Daoy (cell line): ENCODE data around the gene MSH3. TPM values are rescaled to one million over a fixed set of nuclear protein-coding genes. Genes with fewer than 3 reads are reported as not detected.
"Not testable (repeated sequence)": the region's sequence is repeated elsewhere in the genome, so short reads cannot be mapped to it uniquely, and the experiment has no call there.

Experiments used
- DNase-seq: peaks from one replicate; pipeline ENCODE4 v3.0.0-alpha.2; 2015; ENCODE audit warnings: low read depth
- total RNA-seq: library from RNA; depleted of rRNA; stranded (reverse); fragments of >200 nt; shearing (Covaris generic); gene quantifications from 2 replicates; pipeline ENCODE4 v1.2.3, GENCODE V29; 2014

MSH3 gene
- total RNA-seq, 1 experiment from 2014 or later = 13.1 TPM

GRCh38 chr5:80796846-80797245 is 142.4 kb downstream of the MSH3 start:
- no peak for DNase-seq

GRCh38 chr5:80797428-80798024 is 143.1 kb downstream of the MSH3 start:
- DNase-seq = no peak

- DNase-seq = no peak
Measured at GRCh38 chr5:80798166-80798565, 143.7 kb downstream of the MSH3 start.

DNA sequence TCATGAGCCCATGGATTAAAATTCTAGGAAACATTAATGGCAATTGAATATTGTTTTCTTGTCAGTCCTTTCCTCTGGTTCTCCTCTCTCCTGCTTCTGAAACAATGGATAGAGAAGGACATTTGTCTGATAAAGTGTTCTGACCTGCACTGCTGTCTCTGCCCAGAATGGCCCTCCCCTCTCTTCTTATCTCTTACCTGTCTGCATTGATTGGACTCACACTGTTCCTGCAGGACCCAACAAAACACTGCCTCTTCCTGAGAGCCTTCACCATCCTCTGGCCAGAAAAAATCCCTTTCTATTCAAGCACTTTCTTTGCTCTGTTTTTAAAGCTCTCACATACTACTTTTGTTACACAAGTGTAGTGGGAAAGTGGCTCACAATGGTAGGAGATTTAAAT is 144.2 kb downstream of the MSH3 start:
- DNase-seq = no peak

DNA sequence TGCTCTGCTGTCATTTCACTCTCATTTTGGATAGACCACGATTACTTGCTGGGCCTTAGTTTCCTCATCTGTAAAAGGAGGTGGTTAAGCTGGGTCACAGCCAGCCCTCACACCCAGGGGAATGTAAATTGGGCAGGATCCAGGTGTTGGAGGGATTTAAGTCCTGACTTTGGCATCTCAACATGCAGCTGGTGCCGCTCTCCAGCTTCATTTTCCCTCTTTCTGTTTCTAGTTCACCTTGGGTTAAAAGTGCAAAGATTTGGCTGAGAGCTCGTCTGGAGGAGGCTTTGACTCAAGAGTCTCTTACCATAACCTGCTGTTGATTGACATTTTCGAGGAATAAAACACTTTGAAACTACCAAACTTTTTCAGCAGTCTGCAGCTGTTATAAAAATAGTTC is 144.6 kb downstream of the MSH3 start:
- no peak for DNase-seq

DNA sequence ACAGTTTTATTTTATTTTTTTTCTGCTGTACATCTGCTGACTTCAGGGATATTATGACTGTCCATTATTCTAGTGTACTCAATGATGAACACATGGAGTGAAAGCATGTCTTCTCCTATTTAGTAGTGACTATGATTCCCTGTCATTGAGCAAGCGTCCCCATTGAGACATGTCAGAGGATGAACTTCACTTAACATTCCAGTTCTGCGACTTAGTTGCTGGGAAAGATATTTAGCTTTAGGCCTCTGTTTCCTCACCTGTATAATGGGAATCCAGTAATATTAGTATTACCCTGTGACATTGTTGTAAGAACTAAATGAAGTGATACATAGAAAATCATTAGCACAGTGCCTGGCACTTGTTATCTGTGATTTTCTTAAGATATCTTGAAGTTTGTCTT is 145.1 kb downstream of the MSH3 start:
- no peak for DNase-seq

DNA sequence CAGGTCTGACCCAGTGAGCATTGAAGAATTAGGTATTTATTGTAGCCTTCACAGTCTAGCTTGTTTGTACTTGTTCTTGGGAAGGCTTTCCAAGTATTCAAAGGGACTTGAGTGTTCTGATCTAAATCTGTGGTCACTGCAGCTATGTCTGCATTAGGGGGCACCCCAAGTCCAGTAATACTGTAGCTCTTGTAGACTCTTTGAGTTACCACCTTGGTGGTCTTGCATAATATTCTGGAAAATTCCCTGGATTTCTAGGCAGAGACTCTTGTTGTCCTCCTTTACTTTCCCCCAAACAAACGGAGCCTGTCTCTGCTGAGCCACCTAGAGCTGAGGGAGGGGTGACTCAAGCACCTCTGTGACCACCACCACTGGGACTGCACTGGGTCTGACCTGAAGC is 149.9 kb downstream of the MSH3 start:
- DNase-seq = no peak

DNA sequence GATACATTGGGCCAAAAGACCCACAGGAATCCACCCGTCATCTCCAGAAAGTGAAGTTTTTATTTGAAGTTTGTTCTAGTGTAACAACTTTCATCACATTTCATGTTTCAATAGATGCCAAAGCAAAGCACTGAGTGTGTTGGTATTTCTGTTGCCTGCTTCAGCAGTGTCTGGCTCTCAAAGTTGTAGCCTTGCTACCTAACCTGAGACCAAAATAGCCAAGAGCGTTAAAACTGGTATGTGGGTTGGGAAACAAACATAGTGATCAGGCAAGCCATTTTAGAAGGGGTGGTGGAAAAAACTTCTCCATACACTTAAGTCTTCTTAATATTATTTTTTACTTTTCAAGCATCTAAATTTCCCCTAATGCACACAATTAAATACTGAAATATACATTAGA is 150.6 kb downstream of the MSH3 start:
- no peak for DNase-seq

- no peak for DNase-seq
Measured at GRCh38 chr5:80806929-80807328, 152.5 kb downstream of the MSH3 start.

DNA sequence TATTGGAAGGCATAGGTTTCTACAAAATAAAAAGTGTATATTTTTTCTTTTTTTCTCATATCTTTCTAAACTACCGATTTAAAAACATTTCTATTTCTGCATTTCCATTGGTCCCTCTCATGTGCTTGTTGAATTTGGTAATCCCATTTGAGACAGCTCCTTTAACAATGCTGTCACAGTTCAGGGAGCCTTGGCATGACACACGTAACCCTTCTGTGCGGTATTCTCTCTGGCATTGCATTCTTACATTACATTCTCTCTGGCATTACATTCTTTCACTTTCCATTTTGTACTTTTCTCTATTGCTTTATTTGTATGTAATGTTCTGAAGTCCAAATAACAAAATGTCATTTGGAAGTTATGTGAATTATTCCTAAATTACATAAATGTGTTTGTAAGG is 155.0 kb downstream of the MSH3 start:
- no peak for DNase-seq

GRCh38 chr5:80810425-80810824 is 156.0 kb downstream of the MSH3 start:
- no peak for DNase-seq

DNA sequence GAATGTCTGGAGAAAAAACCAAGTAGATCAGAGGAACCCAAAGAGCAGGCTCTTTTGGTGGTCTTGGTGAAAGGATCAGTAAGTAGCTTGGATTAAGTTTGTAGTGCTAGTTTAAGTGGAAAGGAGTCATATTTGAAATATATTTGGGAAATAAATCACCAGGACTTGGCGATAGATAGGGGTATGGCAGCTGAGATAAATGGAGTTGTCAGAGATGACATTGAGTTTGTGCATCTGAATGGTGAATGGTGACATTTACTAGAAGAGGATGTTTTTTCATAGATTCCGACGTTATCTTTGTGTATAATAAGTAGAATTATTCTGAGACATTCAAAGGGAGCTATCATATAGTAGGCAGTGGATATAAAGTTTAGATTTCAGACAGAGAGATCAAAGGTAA is 162.1 kb downstream of the MSH3 start:
- no peak for DNase-seq

DNA sequence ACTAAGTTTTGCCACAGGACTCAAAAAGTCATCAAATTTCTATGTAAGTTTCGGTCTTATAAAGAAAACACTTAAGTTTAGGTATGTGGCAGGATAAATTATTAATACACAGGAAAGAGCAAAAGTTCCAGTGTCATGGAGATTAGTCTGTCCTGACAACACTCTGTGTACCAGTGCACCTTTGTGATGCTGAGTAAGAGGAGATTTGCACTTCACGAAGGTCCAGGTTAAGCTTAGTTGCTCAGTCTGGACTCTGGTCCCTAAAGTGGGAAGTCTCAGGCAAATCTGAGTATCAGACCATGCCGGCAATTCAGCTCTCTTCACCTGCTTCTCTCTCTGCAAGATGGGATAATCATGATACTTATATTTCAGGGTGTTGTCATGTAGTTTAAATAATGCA is 166.2 kb downstream of the MSH3 start:
- DNase-seq = no peak

DNA sequence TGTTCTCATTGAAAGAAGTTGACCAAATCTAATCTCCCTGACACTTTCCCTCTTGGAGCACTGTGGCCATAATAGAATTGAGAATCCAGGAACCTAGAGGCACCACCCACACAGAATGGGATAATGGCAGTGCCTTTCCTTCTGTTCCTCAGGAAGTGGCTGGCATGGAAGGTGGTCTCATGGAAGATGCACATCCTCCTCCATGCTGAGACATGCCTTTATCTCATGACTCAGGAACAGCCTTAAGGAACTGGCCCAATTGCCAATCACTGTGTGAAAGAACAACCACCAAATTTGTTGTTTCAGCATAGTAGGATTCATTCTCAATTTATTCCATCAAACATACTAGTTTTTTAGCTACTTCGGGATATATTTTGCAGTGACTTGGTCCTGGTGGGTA is 168.2 kb downstream of the MSH3 start:
- no peak for DNase-seq

DNA sequence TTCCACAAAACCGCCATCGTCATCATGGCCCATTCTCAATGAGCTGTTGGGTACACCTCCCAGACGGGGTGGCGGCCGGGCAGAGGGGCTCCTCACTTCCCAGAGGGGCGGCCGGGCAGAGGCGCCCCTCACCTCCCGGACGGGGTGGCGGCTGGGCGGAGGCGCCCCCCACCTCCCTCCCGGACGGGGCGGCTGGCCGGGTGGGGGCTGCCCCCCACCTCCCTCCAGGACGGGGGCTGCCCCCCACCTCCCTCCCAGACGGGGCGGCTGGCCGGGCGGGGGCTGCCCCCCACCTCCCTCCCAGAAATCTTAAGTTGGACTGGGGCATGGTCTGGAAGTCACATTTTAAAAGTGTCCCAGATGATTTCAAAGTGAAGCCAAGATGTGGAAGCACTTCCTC is 169.7 kb downstream of the MSH3 start:
- DNase-seq = not testable (repeated sequence)

GRCh38 chr5:80825786-80826460 is 171.5 kb downstream of the MSH3 start:
- no peak for DNase-seq

- no peak for DNase-seq
Measured at GRCh38 chr5:80834710-80835109, 180.3 kb downstream of the MSH3 start.

GRCh38 chr5:80835128-80835527 is 180.7 kb downstream of the MSH3 start:
- DNase-seq = no peak

DNA sequence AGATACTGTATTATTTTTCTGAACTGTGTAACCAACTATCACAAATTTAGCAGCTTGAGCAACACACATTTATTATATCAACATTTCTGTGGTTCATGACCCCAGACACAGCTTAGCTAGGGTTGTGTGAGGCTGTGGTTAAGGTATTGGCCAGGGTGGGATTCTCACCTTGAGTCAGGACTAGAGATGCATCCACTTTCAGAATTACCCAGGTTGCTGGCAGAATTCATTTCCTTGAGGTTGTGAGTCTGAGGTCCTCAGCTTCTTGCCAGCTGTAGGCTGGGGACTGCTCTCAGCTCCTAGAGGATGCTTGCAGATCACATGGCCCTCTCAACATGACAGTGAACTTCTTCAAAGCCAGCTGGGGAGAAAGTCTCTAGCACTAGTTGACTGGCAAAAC is 183.2 kb downstream of the MSH3 start:
- no peak for DNase-seq

DNA sequence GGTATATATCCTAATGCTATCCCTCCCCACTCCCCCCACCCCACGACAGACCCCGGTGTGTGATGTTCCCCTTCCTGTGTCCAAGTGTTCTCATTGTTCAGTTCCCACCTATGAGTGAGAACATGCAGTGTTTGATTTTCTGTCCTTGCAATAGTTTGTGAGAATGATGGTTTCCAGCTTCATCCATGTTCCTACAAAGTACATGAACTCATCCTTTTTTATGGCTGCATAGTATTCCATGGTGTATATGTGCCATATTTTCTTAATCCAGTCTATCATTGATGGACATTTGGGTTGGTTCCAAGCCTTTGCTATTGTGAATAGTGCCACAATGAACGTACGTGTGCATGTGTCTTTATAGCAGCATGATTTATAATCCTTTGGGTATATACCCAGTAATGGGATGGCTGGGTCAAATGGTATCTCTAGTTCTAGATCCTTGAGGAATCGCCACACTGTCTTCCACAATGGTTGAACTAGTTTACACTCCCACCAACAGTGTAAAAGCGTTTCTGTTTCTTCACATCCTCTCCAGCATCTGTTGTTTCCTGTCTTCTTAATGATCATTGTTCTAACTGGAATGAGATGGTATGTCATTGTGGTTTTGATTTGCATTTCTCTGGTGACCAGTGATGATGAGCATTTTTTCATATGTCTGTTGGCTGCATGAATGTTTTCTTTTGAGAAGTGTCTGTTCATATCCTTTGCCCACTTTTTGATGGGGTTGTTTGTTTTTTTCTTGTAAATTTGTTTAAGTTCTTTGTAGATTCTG is 186.8 kb downstream of the MSH3 start:
- not testable (repeated sequence) for DNase-seq

DNA sequence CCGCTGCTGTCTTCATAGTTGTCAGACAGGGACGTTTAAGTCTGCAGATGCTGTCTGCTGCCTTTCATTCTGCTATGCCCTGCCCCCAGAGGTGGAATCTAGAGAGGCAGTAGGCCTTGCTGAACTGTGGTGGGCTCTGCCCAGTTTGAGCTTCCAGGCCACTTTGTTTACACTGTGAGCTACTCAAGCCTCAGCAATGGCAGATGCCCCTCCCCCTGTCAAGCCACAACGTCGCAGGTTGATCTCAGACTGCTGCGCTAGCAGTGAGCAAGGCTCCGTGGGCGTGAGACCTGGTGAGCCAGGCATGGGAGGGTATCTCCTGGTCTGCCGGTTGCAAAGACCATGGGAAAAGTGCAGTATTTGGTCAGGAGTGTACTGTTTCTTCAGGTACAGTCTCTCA is 192.0 kb downstream of the MSH3 start:
- DNase-seq = not testable (repeated sequence)

GRCh38 chr5:80850168-80850567 is 195.7 kb downstream of the MSH3 start:
- not testable (repeated sequence) for DNase-seq
